Lower leg skin (tissue), 3 donors: Measurements from ENCODE around the gene SPSB3.

Experiments used
- CTCF ChIP-seq, 3 donors: fragments of 450-650 bp; IDR thresholded peaks; one replicate each; pipeline ENCODE4 v1.5.1; 2016; ENCODE audit warnings: antibody characterized with exemption in 3 of 3, mild to moderate bottlenecking in 3 of 3, moderate library complexity in 2 of 3
- POLR2A ChIP-seq, 2 donors: fragments of 450-650 bp; IDR thresholded peaks; one replicate each; pipeline ENCODE4 v1.6.1; 2016 to 2017; ENCODE audit warnings: antibody characterized with exemption in 2 of 2, mild to moderate bottlenecking in 1 of 2, moderate library complexity in 1 of 2

- TF ChIP-seq CTCF (IDR thresholded peaks at IDR 0.05) (no peak), POLR2A (IDR thresholded peaks at IDR 0.05) (no peak)
Measured at GRCh38 chr16:1789643-1790045, 7.3 kb upstream of the SPSB3 start.
